AG10803 (cell line): ENCODE results near the gene BRAT1.

Source experiments
- DNase-seq: peaks from one replicate; pipeline ENCODE4 v3.0.0; 2010; ENCODE audit warnings: low read depth
- H3K4me3 ChIP-seq: 2 replicates; pipeline ENCODE4 v1.5.1; 2011; ENCODE audit warnings: mild to moderate bottlenecking, low read length, control low read depth
- TF ChIP-seq, protein P1 (sequence below): conservative IDR thresholded peaks from 2 replicates; pipeline ENCODE4 v1.5.1; 2011; ENCODE audit warnings: mild to moderate bottlenecking, low read length, control low read depth, inconsistent platforms

BRAT1 gene

DNA sequence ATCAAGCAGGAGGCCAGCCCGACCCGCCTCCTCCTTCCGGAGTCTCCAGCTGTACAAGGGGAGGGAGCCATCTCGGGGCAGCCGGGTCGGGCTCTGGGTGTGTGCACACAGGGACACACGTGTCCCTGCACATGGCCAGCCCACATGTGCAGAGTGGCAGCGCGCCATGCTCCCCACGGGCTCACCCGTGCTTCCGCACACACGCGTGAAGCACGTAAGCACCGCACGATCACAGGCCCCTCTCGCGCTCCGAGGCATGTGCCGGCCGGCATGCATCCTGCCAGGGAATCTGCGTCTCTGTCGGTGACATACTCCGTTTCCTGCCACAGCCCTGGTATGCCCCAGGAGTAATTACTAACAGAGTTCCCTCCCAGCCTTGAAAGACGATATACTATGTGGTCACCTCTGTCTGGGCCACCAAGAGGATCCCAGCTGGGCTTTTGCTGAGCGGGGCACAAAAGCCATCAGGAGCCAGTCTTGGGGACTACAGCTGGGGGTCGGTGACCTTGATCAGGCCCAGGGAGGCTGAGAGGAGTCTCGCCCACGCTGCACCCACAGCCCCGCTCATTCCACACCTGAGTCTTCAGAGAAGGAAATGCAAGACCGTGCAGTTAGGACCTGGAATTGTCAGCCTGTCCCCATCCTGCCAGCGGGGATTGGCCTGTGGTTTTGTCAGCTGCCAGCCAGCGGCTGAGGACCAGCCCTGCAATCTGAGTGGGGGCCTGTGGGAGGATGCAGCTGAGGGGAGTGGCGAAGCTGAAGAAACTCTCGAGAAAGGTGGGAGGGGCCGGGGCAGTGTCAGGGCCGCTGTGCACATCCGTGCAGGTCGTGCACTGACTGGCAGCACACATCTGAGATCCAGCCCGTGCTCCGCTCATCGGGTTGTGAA is 46.8 kb downstream of the BRAT1 start:
- peak; percentile 83 for DNase-seq
- TF ChIP-seq, protein P1, sequence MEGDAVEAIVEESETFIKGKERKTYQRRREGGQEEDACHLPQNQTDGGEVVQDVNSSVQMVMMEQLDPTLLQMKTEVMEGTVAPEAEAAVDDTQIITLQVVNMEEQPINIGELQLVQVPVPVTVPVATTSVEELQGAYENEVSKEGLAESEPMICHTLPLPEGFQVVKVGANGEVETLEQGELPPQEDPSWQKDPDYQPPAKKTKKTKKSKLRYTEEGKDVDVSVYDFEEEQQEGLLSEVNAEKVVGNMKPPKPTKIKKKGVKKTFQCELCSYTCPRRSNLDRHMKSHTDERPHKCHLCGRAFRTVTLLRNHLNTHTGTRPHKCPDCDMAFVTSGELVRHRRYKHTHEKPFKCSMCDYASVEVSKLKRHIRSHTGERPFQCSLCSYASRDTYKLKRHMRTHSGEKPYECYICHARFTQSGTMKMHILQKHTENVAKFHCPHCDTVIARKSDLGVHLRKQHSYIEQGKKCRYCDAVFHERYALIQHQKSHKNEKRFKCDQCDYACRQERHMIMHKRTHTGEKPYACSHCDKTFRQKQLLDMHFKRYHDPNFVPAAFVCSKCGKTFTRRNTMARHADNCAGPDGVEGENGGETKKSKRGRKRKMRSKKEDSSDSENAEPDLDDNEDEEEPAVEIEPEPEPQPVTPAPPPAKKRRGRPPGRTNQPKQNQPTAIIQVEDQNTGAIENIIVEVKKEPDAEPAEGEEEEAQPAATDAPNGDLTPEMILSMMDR: no peak
- H3K4me3 ChIP-seq: no peak overlapping the region

DNA sequence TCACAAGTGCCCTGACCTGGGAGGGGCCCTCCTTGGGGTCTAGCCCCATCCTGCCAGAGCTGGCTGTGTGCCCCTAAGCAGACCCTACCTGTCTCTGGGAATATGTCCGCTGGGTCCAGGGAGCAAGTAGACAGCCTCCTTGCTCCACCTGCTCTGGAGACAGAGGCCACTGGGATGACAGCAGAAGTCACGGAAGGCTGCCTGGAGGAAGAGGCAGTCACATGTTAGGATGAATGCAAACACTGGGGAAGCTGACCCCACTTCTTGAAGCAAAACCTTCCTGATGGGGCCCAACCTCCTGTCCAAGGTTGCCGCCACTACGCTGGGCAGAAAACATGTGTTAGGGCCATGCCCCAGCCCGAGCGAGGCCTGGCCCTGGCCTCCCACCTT is 47.4 kb downstream of the BRAT1 start:
- H3K4me3 ChIP-seq: no peak overlapping the region
- TF ChIP-seq, protein P1: no peak

DNA sequence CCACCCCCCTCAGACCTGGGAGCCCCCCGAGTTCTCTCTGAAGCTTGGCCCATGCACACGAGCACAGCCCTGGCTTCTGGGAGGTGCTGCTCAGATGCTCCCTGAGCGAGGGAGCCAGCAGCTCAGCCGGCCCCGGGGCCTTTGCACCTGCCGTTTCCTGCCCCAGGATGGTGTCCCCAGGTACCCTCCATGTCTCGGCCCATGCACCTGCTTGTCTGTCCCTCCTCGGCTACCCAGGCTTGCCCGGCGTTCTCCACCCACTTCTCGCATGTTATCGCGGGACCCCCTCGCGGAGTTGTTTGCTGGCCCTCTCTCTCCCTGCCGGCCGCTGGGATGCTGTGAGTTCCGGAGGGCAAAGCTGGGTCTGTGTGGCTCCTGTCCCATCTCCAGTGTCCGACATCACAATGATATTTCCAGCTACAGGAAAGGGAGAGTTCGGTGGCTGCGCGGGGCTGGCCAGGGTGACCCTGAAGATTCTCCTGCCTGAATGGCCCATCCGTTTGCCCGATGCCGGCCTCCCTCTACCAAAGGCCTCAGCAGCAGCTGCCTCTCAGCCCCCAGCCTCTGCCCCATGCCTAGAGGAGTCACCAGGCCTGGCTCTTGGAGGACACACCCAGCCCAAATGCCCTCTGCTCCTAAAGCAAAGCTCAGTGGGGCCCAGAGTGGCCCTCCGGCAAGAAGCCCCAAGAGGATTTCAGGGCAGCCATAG is 48.0 kb downstream of the BRAT1 start:
- TF ChIP-seq, protein P1: no peak
- no peak for DNase-seq
- no peak overlapping the region for H3K4me3 ChIP-seq

More for the DNA sequence above, 47.4 kb downstream of the BRAT1 start:
- DNase-seq: no peak

DNA sequence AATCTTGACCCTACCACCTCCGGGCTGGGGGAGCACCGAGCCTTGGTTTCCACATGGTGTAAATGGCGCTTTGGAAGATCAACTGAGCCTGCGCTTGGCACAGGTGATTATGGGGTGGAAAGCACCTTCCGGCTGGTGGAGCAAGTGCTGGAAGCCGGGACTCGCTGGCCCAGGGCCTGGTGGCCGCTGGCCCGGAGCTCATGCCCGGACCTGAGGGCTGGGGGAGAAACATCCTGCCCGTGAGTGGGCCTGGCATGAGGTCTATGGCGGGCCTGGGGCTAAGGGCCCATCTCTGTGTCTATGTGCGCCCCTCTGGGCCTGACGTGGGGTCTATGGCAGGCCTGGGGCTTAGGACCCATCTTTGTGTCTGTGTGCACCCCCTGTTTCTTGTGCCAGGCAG is 49.9 kb downstream of the BRAT1 start:
- TF ChIP-seq, protein P1: no peak
- no peak overlapping the region for H3K4me3 ChIP-seq
- no peak for DNase-seq

DNA sequence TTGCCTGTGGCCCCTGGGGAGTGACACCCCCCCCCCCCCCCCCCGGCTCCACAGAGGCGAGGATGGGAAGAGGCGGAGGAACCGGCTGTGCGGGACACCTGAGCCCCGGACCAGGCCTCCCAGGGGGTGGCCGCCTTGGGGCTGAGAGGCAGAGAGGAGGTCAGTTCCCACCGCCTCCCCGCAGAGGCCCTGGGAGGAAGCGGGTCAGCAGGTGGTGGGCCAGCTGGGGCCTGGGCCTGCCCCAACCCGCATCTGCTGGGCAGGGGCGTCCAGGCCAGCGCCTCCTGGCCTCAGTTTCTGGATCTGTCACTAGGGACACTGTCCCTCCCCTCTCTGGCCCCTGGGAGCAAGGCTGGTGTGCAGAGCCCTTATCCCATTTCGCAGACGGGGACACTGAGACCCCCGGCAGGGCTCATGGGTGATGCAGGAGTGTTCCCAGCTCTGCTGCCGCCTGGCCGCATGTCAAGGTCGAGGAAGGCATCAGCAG is 50.4 kb downstream of the BRAT1 start:
- no peak for DNase-seq
- H3K4me3 ChIP-seq: no peak overlapping the region
- TF ChIP-seq, protein P1: no peak

DNA sequence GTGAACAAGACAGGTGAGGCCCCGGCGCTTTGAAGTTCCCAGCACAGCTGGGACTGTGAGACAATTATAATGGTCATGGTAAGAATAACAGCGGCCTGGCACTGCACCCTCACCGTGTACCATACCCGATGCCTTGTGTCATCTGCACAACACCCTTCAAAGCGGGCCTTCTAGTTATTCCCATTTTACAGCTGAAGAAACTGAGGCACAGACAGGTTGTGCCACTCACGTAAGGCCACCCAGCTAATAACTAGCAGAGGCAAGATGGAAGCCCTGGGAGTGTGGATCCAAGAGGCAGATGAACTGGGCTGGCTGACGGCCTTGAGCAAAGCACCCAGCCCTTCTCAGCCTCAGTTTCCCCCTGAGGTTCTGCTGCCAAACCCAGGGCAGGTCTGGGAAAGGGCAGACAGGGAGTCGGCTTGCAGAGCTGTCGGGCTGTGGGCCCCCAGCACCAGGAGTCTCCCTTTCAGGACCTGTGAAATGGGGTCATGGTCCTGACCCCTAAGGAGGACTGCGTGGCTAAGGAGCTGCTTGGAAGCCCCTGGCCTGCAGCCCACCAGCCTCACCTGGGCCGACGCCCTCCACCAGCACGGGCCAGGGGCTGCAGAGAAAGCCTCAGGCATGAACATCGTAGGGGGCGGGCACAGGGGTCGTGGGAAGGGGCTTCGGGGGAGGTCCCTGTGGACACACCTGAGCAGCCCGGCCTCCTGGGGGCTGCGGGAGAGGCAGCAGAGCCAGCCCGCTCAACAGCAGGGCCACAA is 51.0 kb downstream of the BRAT1 start:
- TF ChIP-seq, protein P1: no peak
- no peak for DNase-seq
- no peak overlapping the region for H3K4me3 ChIP-seq
